Measurements from ENCODE around the gene KRT83.

Gene KRT83

GRCh38 chr12:52280796-52281560 lies 40.2 kb downstream of the KRT83 start:
- no peak for TF ChIP-seq CTCF (IDR thresholded peaks at IDR 0.05; ENCODE audit: low read depth, low read length)
- DNase-seq (ENCODE audit: low read depth in 2 of 2): peak; percentile 98 to 100
- H3K4me3 ChIP-seq (replicated peaks in 1 of 2; ENCODE audit: low read depth in 2 of 2, low read length in 2 of 2): no peak overlapping the region

- TF ChIP-seq CTCF (IDR thresholded peaks at IDR 0.05; ENCODE audit: low read depth, low read length): no peak
- H3K4me3 ChIP-seq (replicated peaks in 1 of 2; ENCODE audit: low read depth in 2 of 2, low read length in 2 of 2): no peak overlapping the region
- peak; percentile 96 to 99 for DNase-seq (ENCODE audit: low read depth in 2 of 2)
These were observed 40.8 kb downstream of the KRT83 start for GRCh38 chr12:52280319-52280795.

- no peak overlapping the region for H3K4me3 ChIP-seq (replicated peaks in 1 of 2; ENCODE audit: low read depth in 2 of 2, low read length in 2 of 2)
- DNase-seq (ENCODE audit: low read depth in 2 of 2): peak in 1 of 2 donors; percentile 12
- TF ChIP-seq CTCF (IDR thresholded peaks at IDR 0.05; ENCODE audit: low read depth, low read length): no peak
These were observed 41.5 kb downstream of the KRT83 start for GRCh38 chr12:52279422-52280318.

- DNase-seq (ENCODE audit: low read depth in 2 of 2): peak; percentile 82 to 86
- peak; percentile 82 for TF ChIP-seq CTCF (IDR thresholded peaks at IDR 0.05; ENCODE audit: low read depth, low read length)
- no peak overlapping the region for H3K4me3 ChIP-seq (replicated peaks in 1 of 2; ENCODE audit: low read depth in 2 of 2, low read length in 2 of 2)
These were observed 42.4 kb downstream of the KRT83 start for GRCh38 chr12:52278575-52279421.

- no peak overlapping the region for H3K4me3 ChIP-seq (replicated peaks in 1 of 2; ENCODE audit: low read depth in 2 of 2, low read length in 2 of 2)
- no peak for DNase-seq (ENCODE audit: low read depth in 2 of 2)
- TF ChIP-seq CTCF (IDR thresholded peaks at IDR 0.05; ENCODE audit: low read depth, low read length): no peak
These were observed 43.5 kb downstream of the KRT83 start for GRCh38 chr12:52277486-52278245.

All from cardiac fibroblast (primary cell).